HCT116 (cell line): ENCODE measurements around the gene MAN2A2. TPM values are rescaled to one million over a fixed set of nuclear protein-coding genes. Genes with fewer than 3 reads are reported as not detected.

ENCODE experiments used
- ATAC-seq: fragments of 200-7000 bp; cut with Tn5 transposase; 2 replicates; pipeline ENCODE4 v1.9.1; 2020; ENCODE audit warnings: mild to moderate bottlenecking, moderate library complexity
- BruUV-seq: library from RNA; stranded (reverse); fragments of 400-500 nt; replicated peaks from 2 replicates; lab custom pipeline; 2021; lab: Mats Ljungman, UMichigan
- CTCF ChIA-PET: fragments of 300-600 bp; sonication (Branson Sonifier 250); formaldehyde crosslinking; loops from one replicate; lab custom pipeline; 2021; ENCODE audit warnings: antibody characterized with exemption; lab: Charles Lee
- POLR2A ChIA-PET: fragments of 300-600, 350-600 bp; sonication (Branson Sonifier 250); formaldehyde crosslinking; loops from one replicate; lab custom pipeline; 2021; ENCODE audit warnings: antibody characterized with exemption; lab: Charles Lee
- RAD21 ChIA-PET, 2 experiments: fragments of 300-600 bp; sonication (Branson Sonifier 250); formaldehyde crosslinking; loops; one replicate each; lab custom pipeline; 2023; ENCODE audit warnings: low total read pairs in 2 of 2; ENCODE audit not compliant: uncharacterized antibody in 2 of 2, unreplicated experiment in 2 of 2, low non-redundant PET in 1 of 2; lab: Charles Lee
- DNase-seq: peaks from one replicate; pipeline ENCODE4 v3.0.0-alpha.2; 2010; ENCODE audit warnings: low read depth, low spot score
- H2AFZ ChIP-seq: fragments of 200-600 bp; shearing (Covaris generic), sonication (generic); 2 replicates; pipeline ENCODE4 v1.6.1; 2017; ENCODE audit warnings: low read depth, mixed run types, mixed read lengths, antibody characterized with exemption, low read length; ENCODE audit not compliant: poor library complexity, severe bottlenecking
- H3K27ac ChIP-seq: 2 replicates; pipeline ENCODE4 v1.5.1; 2012; ENCODE audit warnings: low read depth, low read length
- H3K27me3 ChIP-seq: fragments of 200-600 bp; sonication (generic); 2 replicates; pipeline ENCODE4 v1.6.1; 2016; ENCODE audit warnings: mixed run types, low read length, mixed read lengths; ENCODE audit not compliant: insufficient read depth
- H3K36me3 ChIP-seq, 2 experiments: fragments of 200-500 bp in 1 of 2; fragments of 200-600 bp in 1 of 2; sonication (Bioruptor generic) in 1 of 2; sonication (generic) in 1 of 2; 2 replicates each; pipeline versions ENCODE4 v1.5.1 to v1.6.1; 2014 to 2016; ENCODE audit warnings: low read length in 2 of 2, inconsistent platforms in 1 of 2, mixed read lengths in 1 of 2, mixed run types in 1 of 2; ENCODE audit not compliant: insufficient read depth in 2 of 2, control insufficient read depth in 1 of 2
- H3K4me1 ChIP-seq, 2 experiments: fragments of 200-600 bp in 1 of 2; sonication (generic) in 1 of 2; 2 replicates each; pipeline versions ENCODE4 v1.5.1 to v1.6.1; 2012 to 2017; ENCODE audit warnings: low read length in 2 of 2, inconsistent platforms in 1 of 2, mild to moderate bottlenecking in 1 of 2, mixed read lengths in 1 of 2, mixed run types in 1 of 2, moderate library complexity in 1 of 2; ENCODE audit not compliant: insufficient read depth in 2 of 2, control insufficient read depth in 1 of 2
- H3K4me2 ChIP-seq: fragments of 200-600 bp; sonication (generic); 2 replicates; pipeline ENCODE4 v1.6.1; 2017; ENCODE audit warnings: mixed run types, low read length, mixed read lengths
- H3K4me3 ChIP-seq, 2 experiments: fragments of 200-600 bp in 1 of 2; sonication (generic) in 1 of 2; replicated peaks in 1 of 2; 2 replicates each; pipeline ENCODE4 v1.5.1; 2011 to 2016; ENCODE audit warnings: low read length in 2 of 2, control low read depth in 1 of 2, low read depth in 1 of 2, mild to moderate bottlenecking in 1 of 2, mixed read lengths in 1 of 2, mixed run types in 1 of 2
- H3K79me2 ChIP-seq: fragments of 200-600 bp; sonication (generic); 2 replicates; pipeline ENCODE4 v1.6.1; 2017; ENCODE audit warnings: mild to moderate bottlenecking, mixed run types, low read length, moderate library complexity, mixed read lengths; ENCODE audit not compliant: insufficient read depth
- H3K9ac ChIP-seq: fragments of 200-600 bp; sonication (generic); 2 replicates; pipeline ENCODE4 v1.6.1; 2016; ENCODE audit warnings: low read length, mixed read lengths
- H3K9me2 ChIP-seq: fragments of 200-600 bp; sonication (generic), shearing (Covaris generic); 2 replicates; pipeline ENCODE4 v1.6.1; 2017; ENCODE audit warnings: mixed run types, mild to moderate bottlenecking, moderate library complexity; ENCODE audit not compliant: insufficient read depth
- H3K9me3 ChIP-seq, 2 experiments: fragments of 200-500 bp in 1 of 2; fragments of 200-600 bp in 1 of 2; sonication (Bioruptor generic) in 1 of 2; sonication (generic) in 1 of 2; 2 replicates each; pipeline ENCODE4 v1.6.1; 2014 to 2017; ENCODE audit warnings: low read length in 2 of 2, mixed read lengths in 2 of 2, inconsistent platforms in 1 of 2, low read depth in 1 of 2, mild to moderate bottlenecking in 1 of 2, mixed run types in 1 of 2, moderate library complexity in 1 of 2; ENCODE audit not compliant: control insufficient read depth in 1 of 2, insufficient read depth in 1 of 2
- H4K20me1 ChIP-seq: fragments of 200-600 bp; sonication (generic), shearing (Covaris generic); 2 replicates; pipeline ENCODE4 v1.6.1; 2017; ENCODE audit warnings: mixed run types, mild to moderate bottlenecking, moderate library complexity; ENCODE audit not compliant: insufficient read depth
- ATF3 ChIP-seq: IDR thresholded peaks from 2 replicates; pipeline ENCODE4 v1.6.1; 2012
- CEBPB ChIP-seq: IDR thresholded peaks from 2 replicates; pipeline ENCODE4 v1.6.1; 2012; ENCODE audit warnings: low read depth
- EZH2 ChIP-seq: fragments of 200-600 bp; sonication (generic); IDR thresholded peaks from 2 replicates; pipeline ENCODE4 v1.6.1; 2017; ENCODE audit warnings: antibody characterized with exemption, mixed run types
- EZH2phosphoT487 ChIP-seq: fragments of 200-600 bp; IDR thresholded peaks from 2 replicates; pipeline ENCODE4 v1.6.1; 2018; ENCODE audit warnings: antibody characterized with exemption, borderline replicate concordance
- JUND ChIP-seq: IDR thresholded peaks from 2 replicates; pipeline ENCODE4 v1.6.1; 2012
- POLR2A ChIP-seq: IDR thresholded peaks from 2 replicates; pipeline ENCODE4 v1.7.0; 2011; ENCODE audit warnings: borderline replicate concordance; ENCODE audit not compliant: insufficient read depth, insufficient read length; ENCODE audit errors: extremely low read depth
- POLR2AphosphoS5 ChIP-seq: IDR thresholded peaks from 2 replicates; pipeline ENCODE4 v1.6.1; 2011; ENCODE audit warnings: mild to moderate bottlenecking, low read depth, low read length, moderate library complexity
- RAD21 ChIP-seq: IDR thresholded peaks from 2 replicates; pipeline ENCODE4 v1.6.1; 2012; ENCODE audit warnings: low read depth, mild to moderate bottlenecking
- SIN3A ChIP-seq: IDR thresholded peaks from 2 replicates; pipeline ENCODE4 v1.6.1; 2012; ENCODE audit warnings: low read depth
- SP1 ChIP-seq: IDR thresholded peaks from 2 replicates; pipeline ENCODE4 v1.6.1; 2012; ENCODE audit warnings: low read depth
- TCF7L2 ChIP-seq: IDR thresholded peaks from 2 replicates; pipeline ENCODE4 v1.7.0; 2011; ENCODE audit warnings: borderline replicate concordance, inconsistent platforms; ENCODE audit not compliant: insufficient read depth, insufficient read length; ENCODE audit errors: extremely low read depth
- ZBTB33 ChIP-seq: IDR thresholded peaks from 2 replicates; pipeline ENCODE4 v1.6.1; 2011; ENCODE audit warnings: mild to moderate bottlenecking, low read length, moderate library complexity; ENCODE audit not compliant: insufficient replicate concordance; ENCODE audit errors: extremely low read depth
- ZFX ChIP-seq: fragments of 450-650 bp; IDR thresholded peaks from 2 replicates; pipeline ENCODE4 v1.6.1; 2017
- intact Hi-C: fragments of 100-400 bp; cut with micrococcal nuclease; formaldehyde crosslinking; loops from 2 replicates; pipeline ENCODE4 v1.10.0; 2022
- total RNA-seq: library from RNA; stranded (reverse); gene quantifications from one replicate; pipeline ENCODE4 v1.2.1, GENCODE V29; 2021; ENCODE audit not compliant: unreplicated experiment

MAN2A2 gene
- total RNA-seq, 1 experiment from 2014 or later = 44.9 TPM

GRCh38 chr15:90936823-90937222 is 33.7 kb downstream of the MAN2A2 start:
- H4K20me1 ChIP-seq = no peaks in the 10 kb centered on the region
- no peak for ATAC-seq
- H3K27ac ChIP-seq = no peak overlapping the region
- H3K9me2 ChIP-seq = no peaks in the 10 kb centered on the region
- H3K4me2 ChIP-seq = peak overlapping the region; percentile 85; the same call in 1 of the 2 replicates
- H3K27me3 ChIP-seq = no peaks in the 10 kb centered on the region
- DNase-seq = no peak
- intact Hi-C loops = no loop called here
- peaks cover 6 to 32% of the 10 kb centered on the region in 2 experiments; a peak in 3 of 4 replicates for H3K4me1 ChIP-seq
- H3K9ac ChIP-seq = no peak overlapping the region
- TF ChIP-seq RAD21 = no peak
- TF ChIP-seq POLR2A = no peak
- TF ChIP-seq JUND = no peak
- TF ChIP-seq EZH2 = no peak
- no peak for TF ChIP-seq EZH2phosphoT487
- TF ChIP-seq SP1 = no peak
- no peak for TF ChIP-seq SIN3A
- no peak for TF ChIP-seq ZBTB33
- no peak for TF ChIP-seq ATF3
- TF ChIP-seq ZFX = no peak
- no peak for TF ChIP-seq TCF7L2
- no peak for TF ChIP-seq POLR2AphosphoS5
- no peak for TF ChIP-seq CEBPB
- H3K4me3 ChIP-seq = no peak overlapping the region
- TSS peak; percentile 56 for BruUV-seq
- no peak overlapping the region for H2AFZ ChIP-seq
- RAD21 ChIA-PET = no interaction called here
- POLR2A ChIA-PET = no interaction called here
- CTCF ChIA-PET = interaction anchor here (1.0 kb wide), 1 partner anchor 96 kb away, joined by 3 read pairs; no protein-coding TSS in a partner anchor
- H3K79me2 ChIP-seq = peaks cover 20% of the 10 kb centered on the region; the same call in 1 of the 2 replicates
- H3K9me3 ChIP-seq = no peaks in the 10 kb centered on the region
- peaks cover 22 to 23% of the 10 kb centered on the region in 2 experiments for H3K36me3 ChIP-seq
